Panc1 (cell line): ENCODE data around the gene CALHM3. TPM values are rescaled to one million over a fixed set of nuclear protein-coding genes. Genes with fewer than 3 reads are reported as not detected.

Experiments used
- ATAC-seq: fragments of 200-7000 bp; cut with Tn5 transposase; 2 replicates; pipeline ENCODE4 v1.9.1; 2020; ENCODE audit warnings: mild to moderate bottlenecking, moderate library complexity
- BruUV-seq: library from RNA; stranded (reverse); fragments of 400-500 nt; replicated peaks from 2 replicates; lab custom pipeline; 2021; lab: Mats Ljungman, UMichigan
- CTCF ChIA-PET: fragments of 300-600 bp; sonication (Branson Sonifier 250); formaldehyde crosslinking; loops from one replicate; lab custom pipeline; 2022; ENCODE audit warnings: antibody characterized with exemption; lab: Charles Lee
- POLR2A ChIA-PET: fragments of 300-600 bp; sonication (Branson Sonifier 250); formaldehyde crosslinking; loops from one replicate; lab custom pipeline; 2022; ENCODE audit warnings: antibody characterized with exemption; lab: Charles Lee
- DNase-seq: peaks from one replicate; pipeline ENCODE4 v3.0.0-alpha.2; 2010; ENCODE audit warnings: low read depth, low spot score
- H3K27ac ChIP-seq: 2 replicates; pipeline ENCODE4 v1.5.1; 2011; ENCODE audit warnings: mild to moderate bottlenecking, low read length, inconsistent platforms
- H3K27me3 ChIP-seq: fragments of 200-500 bp; sonication (Bioruptor generic); 2 replicates; pipeline ENCODE4 v1.6.0; 2014; ENCODE audit warnings: low read length, inconsistent platforms; ENCODE audit not compliant: control insufficient read depth, insufficient read depth
- H3K36me3 ChIP-seq: fragments of 200-500 bp; sonication (Bioruptor generic); 2 replicates; pipeline ENCODE4 v1.5.1; 2014; ENCODE audit warnings: inconsistent platforms, mild to moderate bottlenecking, low read length, moderate library complexity; ENCODE audit not compliant: control insufficient read depth, insufficient read depth
- H3K4me1 ChIP-seq: 2 replicates; pipeline ENCODE4 v1.5.1; 2011; ENCODE audit warnings: inconsistent platforms, mild to moderate bottlenecking, low read length, moderate library complexity; ENCODE audit not compliant: control insufficient read depth, insufficient read depth
- H3K4me3 ChIP-seq, 2 experiments: 2 replicates each; pipeline ENCODE4 v1.5.1; 2011 to 2012; ENCODE audit warnings: low read depth in 2 of 2, low read length in 2 of 2, mild to moderate bottlenecking in 2 of 2, inconsistent platforms in 1 of 2, moderate library complexity in 1 of 2
- H3K9me3 ChIP-seq: fragments of 200-500 bp; sonication (Bioruptor generic); 2 replicates; pipeline ENCODE4 v1.5.1; 2014; ENCODE audit warnings: low read depth, mild to moderate bottlenecking, inconsistent platforms, low read length, moderate library complexity; ENCODE audit not compliant: control insufficient read depth, insufficient read depth
- CTCF ChIP-seq: fragments of 450-650 bp; IDR thresholded peaks from 2 replicates; pipeline ENCODE4 v1.5.1; 2017; ENCODE audit warnings: mild to moderate bottlenecking
- POLR2AphosphoS5 ChIP-seq: IDR thresholded peaks from 2 replicates; pipeline ENCODE4 v1.6.1; 2012; ENCODE audit warnings: mild to moderate bottlenecking, low read depth, low read length, moderate library complexity
- SIN3A ChIP-seq: IDR thresholded peaks from 2 replicates; pipeline ENCODE4 v1.6.1; 2012; ENCODE audit warnings: low read depth, mild to moderate bottlenecking, low read length, moderate library complexity, borderline replicate concordance; ENCODE audit not compliant: insufficient read depth
- TCF7L2 ChIP-seq: IDR thresholded peaks from 2 replicates; pipeline ENCODE4 v1.6.1; 2011; ENCODE audit warnings: mild to moderate bottlenecking, low read depth, low read length, inconsistent platforms
- in situ Hi-C: cut with HindIII; loops from 2 replicates; pipeline ENCODE4 v1.10.0; 2016; ENCODE audit warnings: low sequenced_read_pairs, low pct_unique_long_range_greater_than_20kb
- intact Hi-C: fragments of 100-400 bp; cut with micrococcal nuclease; formaldehyde crosslinking; loops from one replicate; pipeline ENCODE4 v1.10.0; 2022; ENCODE audit not compliant: unreplicated experiment
- total RNA-seq: library from RNA; stranded (reverse); gene quantifications from one replicate; pipeline ENCODE4 v1.2.1, GENCODE V29; 2021; ENCODE audit not compliant: unreplicated experiment
- TF ChIP-seq, protein P1 (sequence below), 2 experiments: IDR thresholded peaks; 2 replicates each; pipeline ENCODE4 v1.6.1; 2011 to 2012; ENCODE audit warnings: low read depth in 2 of 2, control low read depth in 1 of 2, low read length in 1 of 2, mild to moderate bottlenecking in 1 of 2, moderate library complexity in 1 of 2; ENCODE audit not compliant: insufficient read depth in 1 of 2

CALHM3 gene
- total RNA-seq, 1 experiment from 2014 or later: not detected

DNA sequence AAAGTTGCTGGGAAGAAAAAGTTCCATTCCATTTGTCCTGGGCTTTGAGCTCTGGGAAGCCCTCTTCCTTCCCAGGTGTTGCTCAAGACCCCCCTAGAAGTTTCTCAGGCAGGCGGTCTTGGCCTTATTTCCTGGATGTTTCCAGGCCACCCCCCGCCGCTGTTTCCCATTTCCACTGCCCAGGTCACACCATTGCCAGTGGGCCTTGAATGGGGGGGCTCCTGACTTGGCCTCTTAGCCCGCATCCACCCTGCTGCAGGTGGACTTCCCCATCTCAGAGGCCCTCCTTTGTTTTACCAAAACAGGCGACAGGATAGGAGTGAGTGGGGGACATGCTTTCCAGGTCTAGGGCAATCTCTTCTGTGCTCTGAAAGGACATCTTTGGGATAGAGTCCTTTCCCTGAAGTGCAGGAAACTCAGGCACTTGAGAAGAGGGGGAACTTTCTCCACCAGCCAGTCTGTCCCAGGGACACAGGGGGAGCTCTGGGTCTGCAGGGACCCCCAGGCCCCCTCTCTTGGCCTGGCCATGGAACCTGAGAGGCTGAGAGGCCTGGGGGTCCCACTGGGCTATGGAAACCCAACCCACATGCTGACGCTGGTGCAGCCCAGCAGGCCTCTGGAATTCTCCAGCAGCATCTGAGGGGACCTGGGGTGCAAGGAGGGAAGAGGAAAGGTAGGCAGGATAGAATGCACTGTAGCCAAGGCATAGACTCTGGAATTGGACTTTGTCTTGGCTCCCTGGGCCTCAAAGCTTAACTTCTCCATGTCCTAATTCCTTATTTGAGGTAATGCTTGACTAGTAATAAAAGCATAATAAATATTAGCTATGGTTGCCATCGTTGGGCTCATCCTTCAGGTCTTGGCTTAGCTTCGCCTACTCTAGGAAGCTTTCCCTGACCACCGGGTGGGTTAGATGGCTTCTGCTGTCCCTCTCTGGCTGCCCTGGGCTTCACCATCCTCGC lies 32.0 kb upstream of the CALHM3 start:
- in situ Hi-C loops (no loop called here), intact Hi-C loops (no loop called here)
- H3K4me3 ChIP-seq: no peak overlapping the region
- ChIA-PET CTCF (no interaction called here), POLR2A (no interaction called here)
- TF ChIP-seq CTCF (no peak), POLR2AphosphoS5 (no peak), SIN3A (no peak), TCF7L2 (no peak)
- TF ChIP-seq, protein P1, sequence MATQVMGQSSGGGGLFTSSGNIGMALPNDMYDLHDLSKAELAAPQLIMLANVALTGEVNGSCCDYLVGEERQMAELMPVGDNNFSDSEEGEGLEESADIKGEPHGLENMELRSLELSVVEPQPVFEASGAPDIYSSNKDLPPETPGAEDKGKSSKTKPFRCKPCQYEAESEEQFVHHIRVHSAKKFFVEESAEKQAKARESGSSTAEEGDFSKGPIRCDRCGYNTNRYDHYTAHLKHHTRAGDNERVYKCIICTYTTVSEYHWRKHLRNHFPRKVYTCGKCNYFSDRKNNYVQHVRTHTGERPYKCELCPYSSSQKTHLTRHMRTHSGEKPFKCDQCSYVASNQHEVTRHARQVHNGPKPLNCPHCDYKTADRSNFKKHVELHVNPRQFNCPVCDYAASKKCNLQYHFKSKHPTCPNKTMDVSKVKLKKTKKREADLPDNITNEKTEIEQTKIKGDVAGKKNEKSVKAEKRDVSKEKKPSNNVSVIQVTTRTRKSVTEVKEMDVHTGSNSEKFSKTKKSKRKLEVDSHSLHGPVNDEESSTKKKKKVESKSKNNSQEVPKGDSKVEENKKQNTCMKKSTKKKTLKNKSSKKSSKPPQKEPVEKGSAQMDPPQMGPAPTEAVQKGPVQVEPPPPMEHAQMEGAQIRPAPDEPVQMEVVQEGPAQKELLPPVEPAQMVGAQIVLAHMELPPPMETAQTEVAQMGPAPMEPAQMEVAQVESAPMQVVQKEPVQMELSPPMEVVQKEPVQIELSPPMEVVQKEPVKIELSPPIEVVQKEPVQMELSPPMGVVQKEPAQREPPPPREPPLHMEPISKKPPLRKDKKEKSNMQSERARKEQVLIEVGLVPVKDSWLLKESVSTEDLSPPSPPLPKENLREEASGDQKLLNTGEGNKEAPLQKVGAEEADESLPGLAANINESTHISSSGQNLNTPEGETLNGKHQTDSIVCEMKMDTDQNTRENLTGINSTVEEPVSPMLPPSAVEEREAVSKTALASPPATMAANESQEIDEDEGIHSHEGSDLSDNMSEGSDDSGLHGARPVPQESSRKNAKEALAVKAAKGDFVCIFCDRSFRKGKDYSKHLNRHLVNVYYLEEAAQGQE (IDR thresholded peaks at IDR 0.05; ENCODE audit: insufficient read depth in 1 of 2, low read depth in 2 of 2, low read length in 1 of 2): no peak
- no peaks in the 10 kb centered on the region for H3K27me3 ChIP-seq
- DNase-seq (no peak), ATAC-seq (no peak)
- H3K4me1 ChIP-seq: peaks cover 3% of the 10 kb centered on the region; the same call in 1 of the 2 replicates
- H3K9me3 ChIP-seq: no peaks in the 10 kb centered on the region
- no peaks in the 10 kb centered on the region for H3K36me3 ChIP-seq
- no peak overlapping the region for H3K27ac ChIP-seq
- no TSS peak for BruUV-seq

- Histone ChIP-seq H3K4me3 (no peak overlapping the region), H3K36me3 (no peaks in the 10 kb centered on the region), H3K4me1 (no peaks in the 10 kb centered on the region), H3K9me3 (no peaks in the 10 kb centered on the region), H3K27me3 (no peaks in the 10 kb centered on the region), H3K27ac (no peak overlapping the region)
- in situ Hi-C loops (no loop called here), intact Hi-C loops (no loop called here)
- CTCF ChIA-PET: no interaction called here
- TF ChIP-seq SIN3A: no peak
- TF ChIP-seq TCF7L2: no peak
- TF ChIP-seq POLR2AphosphoS5: no peak
- DNase-seq: no peak
- ATAC-seq: no peak
- no TSS peak for BruUV-seq
- POLR2A ChIA-PET: no interaction called here
Measured at GRCh38 chr10:103510046-103510685, 31.1 kb upstream of the CALHM3 start.
